ENCODE results near the gene FDXR. TPM values are rescaled to one million over a fixed set of nuclear protein-coding genes. Genes with fewer than 3 reads are reported as not detected.

Gene FDXR
- total RNA-seq, 4 donors from 2014 or later, result 2.1 to 6.0 (median 3.2) TPM

- Histone ChIP-seq H3K27ac (no peak overlapping the region), H3K36me3 (no peaks in the 10 kb centered on the region), H3K9me3 (no peaks in the 10 kb centered on the region), H3K4me1 (no peaks in the 10 kb centered on the region), H3K4me3 (no peak overlapping the region), H3K27me3 (peaks cover 16 to 25% (median 22%) of the 10 kb centered on the region in 3 donors)
- no peak for TF ChIP-seq CTCF (IDR thresholded peaks at IDR 0.05 in 4 of 5, conservative IDR thresholded peaks at IDR 0.05 in 1 of 5)
- no peak for TF ChIP-seq POLR2A (IDR thresholded peaks at IDR 0.05)
- ATAC-seq, result no peak
- DNase-seq, result no peak
- intact Hi-C loops (cut with DNase I; ENCODE audit: low total_unique reads) (no loop called here), in situ Hi-C loops (cut with MboI; ENCODE audit: low sequenced_read_pairs in 4 of 4) (no loop called here)
Measured at GRCh38 chr17:74900208-74900607, 27.4 kb upstream of the FDXR start.

- Histone ChIP-seq H3K9me3 (no peaks in the 10 kb centered on the region), H3K36me3 (no peaks in the 10 kb centered on the region), H3K27me3 (peaks cover 17 to 29% (median 21%) of the 10 kb centered on the region in 3 donors), H3K4me3 (no peak overlapping the region), H3K27ac (no peak overlapping the region), H3K4me1 (peaks cover under 1 to 1% of the 10 kb centered on the region in 2 donors)
- no peak for TF ChIP-seq CTCF (IDR thresholded peaks at IDR 0.05 in 4 of 5, conservative IDR thresholded peaks at IDR 0.05 in 1 of 5)
- TF ChIP-seq POLR2A (IDR thresholded peaks at IDR 0.05), result no peak
- in situ Hi-C loops (cut with MboI; ENCODE audit: low sequenced_read_pairs in 4 of 4), result no loop called here
- intact Hi-C loops (cut with DNase I; ENCODE audit: low total_unique reads), result no loop called here
- DNase-seq (no peak), ATAC-seq (no peak)
Measured at GRCh38 chr17:74898376-74898946, 25.7 kb upstream of the FDXR start.

GRCh38 chr17:74893936-74894671, 21.3 kb upstream of the FDXR start:
- Histone ChIP-seq H3K9me3 (no peaks in the 10 kb centered on the region), H3K4me1 (peaks cover 4 to 6% of the 10 kb centered on the region in 2 donors), H3K27ac (no peak overlapping the region), H3K4me3 (peak overlapping the region in 3 of 4 donors; percentile 8 to 42 (median 35)), H3K36me3 (no peaks in the 10 kb centered on the region), H3K27me3 (peaks cover 36 to 47% (median 39%) of the 10 kb centered on the region in 3 donors)
- TF ChIP-seq CTCF (IDR thresholded peaks at IDR 0.05 in 4 of 5, conservative IDR thresholded peaks at IDR 0.05 in 1 of 5) (no peak), POLR2A (IDR thresholded peaks at IDR 0.05) (no peak)
- DNase-seq, result no peak
- intact Hi-C loops (cut with DNase I; ENCODE audit: low total_unique reads), result no loop called here
- in situ Hi-C loops (cut with MboI; ENCODE audit: low sequenced_read_pairs in 4 of 4), result no loop called here
- ATAC-seq, result no peak

GRCh38 chr17:74892974-74893911, 20.4 kb upstream of the FDXR start, which contains the start of gene FADS6:
TSS of gene FADS6 (minus strand) at chr17:74893633. CDS start at chr17:74893595, 38 bp downstream.
- peak within 1 kb of the TSS; percentile 8 to 42 (median 36) for H3K4me3 ChIP-seq
- no peaks in the 10 kb centered on the region for H3K9me3 ChIP-seq
- peaks cover 4 to 6% of the 10 kb centered on the region in 2 donors for H3K4me1 ChIP-seq
- in situ Hi-C loops (cut with MboI; ENCODE audit: low sequenced_read_pairs in 4 of 4), result no loop called here
- no peak for DNase-seq
- ATAC-seq, result no peak
- H3K36me3 ChIP-seq, result no peaks in the 10 kb centered on the region
- H3K27ac ChIP-seq, result no peak within 1 kb of the TSS
- intact Hi-C loops (cut with DNase I; ENCODE audit: low total_unique reads), result no loop called here
- no peak for TF ChIP-seq CTCF (IDR thresholded peaks at IDR 0.05 in 4 of 5, conservative IDR thresholded peaks at IDR 0.05 in 1 of 5)
- peaks cover 36 to 47% (median 39%) of the 10 kb centered on the region in 3 donors for H3K27me3 ChIP-seq

All from gastrocnemius medialis (tissue), 4 donors.